Parathyroid adenoma (tissue), 2 donors: ENCODE results near the gene RPS23.

Experiments used
- H2AFZ ChIP-seq: fragments of 300-600 bp; sonication (generic); one replicate; pipeline ENCODE4 v1.7.0; 2017; ENCODE audit warnings: antibody characterized with exemption, mild to moderate bottlenecking
- H3K27ac ChIP-seq: fragments of 300-600 bp; sonication (generic); one replicate; pipeline ENCODE4 v1.7.0; 2017
- H3K27me3 ChIP-seq: fragments of 300-600 bp; sonication (generic); one replicate; pipeline ENCODE4 v1.7.0; 2017; ENCODE audit warnings: low read length; ENCODE audit not compliant: control insufficient read depth, insufficient read depth
- H3K36me3 ChIP-seq: fragments of 300-600 bp; sonication (generic); one replicate; pipeline ENCODE4 v1.7.0; 2017; ENCODE audit warnings: low read length; ENCODE audit not compliant: control insufficient read depth, insufficient read depth
- H3K4me1 ChIP-seq: fragments of 300-600 bp; sonication (generic); one replicate; pipeline ENCODE4 v1.7.0; 2017; ENCODE audit warnings: control low read depth
- H3K4me2 ChIP-seq: fragments of 300-600 bp; sonication (generic); one replicate; pipeline ENCODE4 v1.7.0; 2017; ENCODE audit warnings: low read length
- H3K4me3 ChIP-seq: fragments of 300-600 bp; sonication (generic); one replicate; pipeline ENCODE4 v1.7.0; 2017; ENCODE audit warnings: low read depth, low read length
- H3K79me2 ChIP-seq: fragments of 300-600 bp; sonication (generic); one replicate; pipeline ENCODE4 v1.7.0; 2017; ENCODE audit warnings: control low read depth
- H3K9ac ChIP-seq: fragments of 300-600 bp; sonication (generic); one replicate; pipeline ENCODE4 v1.7.0; 2017; ENCODE audit warnings: mild to moderate bottlenecking
- H3K9me3 ChIP-seq: fragments of 300-600 bp; sonication (generic); one replicate; pipeline ENCODE4 v1.7.0; 2017; ENCODE audit warnings: low read length; ENCODE audit not compliant: control insufficient read depth
- TF ChIP-seq, protein P1 (sequence below): fragments of 300-600 bp; sonication (generic); IDR thresholded peaks from one replicate; pipeline ENCODE4 v1.7.0; 2017; ENCODE audit warnings: antibody characterized with exemption, mild to moderate bottlenecking
- donor health status: primary hyperparathyroidism.

RPS23 gene

DNA sequence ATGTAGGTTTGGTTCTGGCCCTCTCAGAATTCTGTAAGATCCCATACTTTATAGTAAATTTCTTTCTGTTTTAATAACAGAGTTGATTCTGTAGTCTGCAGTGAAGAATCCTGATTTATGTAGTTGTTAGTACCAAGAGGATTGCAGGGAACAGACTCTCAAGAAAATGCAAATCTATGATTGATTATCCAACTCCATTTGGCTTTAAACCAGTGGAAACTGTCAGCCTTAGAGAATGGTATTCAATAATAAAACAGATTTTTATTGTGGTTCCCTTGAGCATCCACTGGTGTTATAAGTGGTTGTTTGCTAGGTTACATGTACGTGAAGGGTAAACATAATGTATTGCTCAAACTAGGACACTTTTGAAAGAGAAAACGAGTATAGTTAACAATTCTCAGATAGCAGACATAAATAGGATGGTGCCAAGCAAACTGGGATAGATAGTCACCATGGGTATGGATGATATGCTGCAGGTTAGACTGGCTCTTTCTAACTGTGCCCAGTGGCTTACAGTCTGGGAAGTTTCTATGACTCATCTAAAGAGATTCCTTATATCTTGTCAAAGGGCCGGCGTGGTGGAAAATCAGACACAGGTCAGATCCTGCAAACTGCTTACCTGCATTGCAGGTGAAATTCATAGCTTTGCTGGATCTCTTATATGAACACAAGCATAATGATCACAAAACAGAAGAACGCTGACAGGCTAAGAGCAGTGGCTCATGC is 41.7 kb upstream of the RPS23 start:
- Histone ChIP-seq H3K9ac (no peak overlapping the region), H3K27ac (no peak overlapping the region), H3K4me2 (no peak overlapping the region), H3K4me3 (no peak overlapping the region), H3K9me3 (no peaks in the 10 kb centered on the region), H3K36me3 (no peaks in the 10 kb centered on the region), H2AFZ (no peak overlapping the region), H3K79me2 (no peaks in the 10 kb centered on the region), H3K27me3 (no peaks in the 10 kb centered on the region), H3K4me1 (no peaks in the 10 kb centered on the region)
- TF ChIP-seq, protein P1, sequence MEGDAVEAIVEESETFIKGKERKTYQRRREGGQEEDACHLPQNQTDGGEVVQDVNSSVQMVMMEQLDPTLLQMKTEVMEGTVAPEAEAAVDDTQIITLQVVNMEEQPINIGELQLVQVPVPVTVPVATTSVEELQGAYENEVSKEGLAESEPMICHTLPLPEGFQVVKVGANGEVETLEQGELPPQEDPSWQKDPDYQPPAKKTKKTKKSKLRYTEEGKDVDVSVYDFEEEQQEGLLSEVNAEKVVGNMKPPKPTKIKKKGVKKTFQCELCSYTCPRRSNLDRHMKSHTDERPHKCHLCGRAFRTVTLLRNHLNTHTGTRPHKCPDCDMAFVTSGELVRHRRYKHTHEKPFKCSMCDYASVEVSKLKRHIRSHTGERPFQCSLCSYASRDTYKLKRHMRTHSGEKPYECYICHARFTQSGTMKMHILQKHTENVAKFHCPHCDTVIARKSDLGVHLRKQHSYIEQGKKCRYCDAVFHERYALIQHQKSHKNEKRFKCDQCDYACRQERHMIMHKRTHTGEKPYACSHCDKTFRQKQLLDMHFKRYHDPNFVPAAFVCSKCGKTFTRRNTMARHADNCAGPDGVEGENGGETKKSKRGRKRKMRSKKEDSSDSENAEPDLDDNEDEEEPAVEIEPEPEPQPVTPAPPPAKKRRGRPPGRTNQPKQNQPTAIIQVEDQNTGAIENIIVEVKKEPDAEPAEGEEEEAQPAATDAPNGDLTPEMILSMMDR: no peak

DNA sequence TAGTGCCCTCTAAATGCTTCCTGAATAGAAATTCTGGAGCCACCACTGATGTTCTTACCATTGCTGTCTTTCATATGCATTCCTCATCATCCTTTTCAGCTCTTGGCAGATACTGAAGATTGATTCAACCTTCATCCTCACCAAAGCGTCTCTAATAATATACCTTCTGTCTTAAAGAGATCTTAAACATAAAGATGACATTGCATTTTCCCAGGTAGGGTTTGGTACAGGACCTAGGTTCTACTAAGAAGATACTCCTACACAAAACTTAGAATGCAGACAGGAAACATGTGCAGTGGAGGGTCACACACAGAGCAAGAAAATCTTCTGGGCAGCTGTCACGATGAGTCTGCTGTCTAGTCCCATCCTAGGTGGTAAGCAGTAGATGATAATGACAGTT is 41.0 kb upstream of the RPS23 start:
- TF ChIP-seq, protein P1: no peak
- no peaks in the 10 kb centered on the region for H3K79me2 ChIP-seq
- H2AFZ ChIP-seq: no peak overlapping the region
- H3K9me3 ChIP-seq: no peaks in the 10 kb centered on the region
- H3K9ac ChIP-seq: no peak overlapping the region
- H3K36me3 ChIP-seq: no peaks in the 10 kb centered on the region
- no peak overlapping the region for H3K27ac ChIP-seq
- H3K4me2 ChIP-seq: no peak overlapping the region
- no peaks in the 10 kb centered on the region for H3K27me3 ChIP-seq
- H3K4me1 ChIP-seq: no peaks in the 10 kb centered on the region
- no peak overlapping the region for H3K4me3 ChIP-seq

DNA sequence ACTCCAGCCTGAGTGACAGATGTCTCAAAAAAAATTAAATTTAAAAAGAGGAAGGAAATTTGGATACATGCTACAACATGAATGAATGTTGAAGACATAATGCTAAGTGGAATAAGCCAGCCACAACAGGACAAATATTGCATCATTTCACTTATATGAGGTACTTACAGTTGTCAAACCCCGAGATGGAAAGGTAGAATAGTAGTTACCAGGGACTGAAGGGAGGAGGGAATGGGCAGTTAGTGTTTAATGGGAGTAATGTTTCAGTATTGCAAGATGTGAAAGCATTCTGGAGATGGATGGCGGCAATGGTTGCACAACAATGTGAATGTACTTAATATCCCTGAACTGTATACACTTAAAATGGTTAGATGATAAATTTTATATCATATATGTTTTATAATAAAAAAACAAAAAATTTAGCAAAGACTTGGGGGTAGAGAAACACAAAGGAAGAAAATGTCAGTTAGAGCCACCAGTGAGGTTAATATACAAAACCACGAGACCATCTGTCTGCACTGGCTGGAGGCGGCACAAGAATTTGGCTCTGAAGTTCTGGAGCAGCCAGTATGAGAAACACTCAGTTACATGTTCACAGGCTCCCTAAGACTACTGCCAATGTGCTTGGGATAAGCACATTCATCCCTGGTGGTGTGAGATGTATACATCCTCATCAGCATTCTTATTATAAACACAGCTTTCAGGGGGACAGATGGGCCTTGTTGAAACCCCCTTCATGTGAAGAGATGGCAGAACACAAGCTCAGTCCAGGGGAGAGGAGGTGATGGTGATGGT is 37.0 kb upstream of the RPS23 start:
- TF ChIP-seq, protein P1: no peak
- Histone ChIP-seq H3K36me3 (no peaks in the 10 kb centered on the region), H3K79me2 (no peaks in the 10 kb centered on the region), H3K4me2 (no peak overlapping the region), H2AFZ (no peak overlapping the region), H3K27ac (no peak overlapping the region), H3K4me1 (peaks cover 3% of the 10 kb centered on the region), H3K27me3 (no peaks in the 10 kb centered on the region), H3K4me3 (no peak overlapping the region), H3K9ac (no peak overlapping the region), H3K9me3 (no peaks in the 10 kb centered on the region)

DNA sequence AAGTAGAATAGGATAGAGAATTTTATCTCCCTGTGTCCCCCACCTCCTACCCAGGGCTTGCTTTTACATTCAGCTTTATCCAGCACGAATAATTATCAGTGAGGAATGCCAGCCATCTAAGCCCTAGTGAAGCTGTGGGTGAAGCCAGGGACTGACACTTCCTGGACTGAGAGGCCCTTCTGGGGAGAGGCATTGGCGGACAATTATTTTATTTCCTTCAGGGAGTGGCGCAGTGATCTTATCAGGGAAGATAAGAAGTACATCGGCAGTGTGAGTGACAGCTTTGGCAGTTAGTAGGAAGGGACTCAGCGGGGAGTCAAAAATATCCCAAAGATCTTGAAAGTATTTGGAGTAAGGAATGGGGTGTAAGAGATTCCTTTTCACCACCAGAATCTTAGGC is 34.9 kb upstream of the RPS23 start:
- TF ChIP-seq, protein P1: no peak
- Histone ChIP-seq H2AFZ (no peak overlapping the region), H3K27ac (no peak overlapping the region), H3K9me3 (no peaks in the 10 kb centered on the region), H3K9ac (no peak overlapping the region), H3K4me3 (no peak overlapping the region), H3K4me1 (peaks cover 3% of the 10 kb centered on the region), H3K79me2 (no peaks in the 10 kb centered on the region), H3K36me3 (no peaks in the 10 kb centered on the region), H3K27me3 (no peaks in the 10 kb centered on the region), H3K4me2 (no peak overlapping the region)
